Caco-2 (cell line): Measurements from ENCODE around the gene DSCAML1. TPM values are rescaled to one million over a fixed set of nuclear protein-coding genes. Genes with fewer than 3 reads are reported as not detected.

ENCODE experiments used
- BruUV-seq: library from RNA; stranded (reverse); fragments of 400-500 nt; replicated peaks from 2 replicates; lab custom pipeline; 2021; lab: Mats Ljungman, UMichigan
- CTCF ChIA-PET: fragments of 300-600 bp; sonication (Branson Sonifier 250); formaldehyde crosslinking; loops from one replicate; lab custom pipeline; 2022; ENCODE audit warnings: antibody characterized with exemption; lab: Charles Lee
- POLR2A ChIA-PET: fragments of 300-600 bp; sonication (Branson Sonifier 250); formaldehyde crosslinking; loops from one replicate; lab custom pipeline; 2022; ENCODE audit warnings: antibody characterized with exemption; lab: Charles Lee
- DNase-seq, 2 experiments: peaks; one replicate each; pipeline versions ENCODE4 v3.0.0 to v3.0.0-alpha.2; 2020 to 2022
- H3K27me3 ChIP-seq: replicated peaks from 2 replicates; pipeline ENCODE4 v1.6.0; 2011; ENCODE audit warnings: low read length; ENCODE audit not compliant: control insufficient read depth, insufficient read depth
- H3K36me3 ChIP-seq: 2 replicates; pipeline ENCODE4 v1.5.1; 2011; ENCODE audit warnings: low read length; ENCODE audit not compliant: control insufficient read depth, insufficient read depth
- H3K4me1 ChIP-seq: fragments of 250-450 bp; sonication (Bioruptor Pico); 2 replicates; pipeline ENCODE4 v1.5.1; 2020; ENCODE audit warnings: mild to moderate bottlenecking
- H3K4me3 ChIP-seq: 2 replicates; pipeline ENCODE4 v1.5.1; 2011; ENCODE audit warnings: low read depth, mild to moderate bottlenecking, control low read depth, low read length
- H3K9me3 ChIP-seq: fragments of 250-450 bp; sonication (Bioruptor Pico); 2 replicates; pipeline ENCODE4 v1.5.1; 2020; ENCODE audit warnings: mild to moderate bottlenecking, moderate library complexity
- H3K27ac Mint-ChIP-seq: one replicate; pipeline ENCODE4 v1.8.0; 2022; ENCODE audit warnings: mixed read lengths; ENCODE audit not compliant: unreplicated experiment
- H3K27me3 Mint-ChIP-seq: one replicate; pipeline ENCODE4 v1.8.0; 2022; ENCODE audit warnings: mixed read lengths; ENCODE audit not compliant: insufficient read depth, unreplicated experiment
- H3K36me3 Mint-ChIP-seq: one replicate; pipeline ENCODE4 v1.8.0; 2022; ENCODE audit warnings: mild to moderate bottlenecking, mixed read lengths; ENCODE audit not compliant: insufficient read depth, unreplicated experiment
- H3K4me1 Mint-ChIP-seq: one replicate; pipeline ENCODE4 v1.8.0; 2022; ENCODE audit warnings: low read depth, mixed read lengths; ENCODE audit not compliant: unreplicated experiment
- H3K4me3 Mint-ChIP-seq: one replicate; pipeline ENCODE4 v1.8.0; 2022; ENCODE audit warnings: mild to moderate bottlenecking, moderate library complexity, mixed read lengths; ENCODE audit not compliant: unreplicated experiment
- H3K9me3 Mint-ChIP-seq: one replicate; pipeline ENCODE4 v1.8.0; 2022; ENCODE audit warnings: mixed read lengths; ENCODE audit not compliant: unreplicated experiment
- CTCF ChIP-seq, 2 experiments: fragments of 200-600 bp in 1 of 2; IDR thresholded peaks; 1 replicate in 1 of 2; 2 replicates in 1 of 2; pipeline versions ENCODE4 v1.5.1 to v1.8.0; 2011 to 2022; ENCODE audit warnings: antibody characterized with exemption in 1 of 2, control low read depth in 1 of 2, inconsistent platforms in 1 of 2, low read depth in 1 of 2, low read length in 1 of 2, mild to moderate bottlenecking in 1 of 2, moderate library complexity in 1 of 2; ENCODE audit not compliant: insufficient read depth in 1 of 2, severe bottlenecking in 1 of 2, unreplicated experiment in 1 of 2
- intact Hi-C: fragments of 100-400 bp; cut with micrococcal nuclease; formaldehyde crosslinking; loops from one replicate; pipeline ENCODE4 v1.10.0; 2022; ENCODE audit not compliant: unreplicated experiment
- total RNA-seq: library from RNA; stranded (reverse); gene quantifications from 2 replicates; pipeline ENCODE4 v1.2.3, GENCODE V29; 2022

The DSCAML1 gene
- total RNA-seq, 1 experiment from 2014 or later, result not detected

DNA sequence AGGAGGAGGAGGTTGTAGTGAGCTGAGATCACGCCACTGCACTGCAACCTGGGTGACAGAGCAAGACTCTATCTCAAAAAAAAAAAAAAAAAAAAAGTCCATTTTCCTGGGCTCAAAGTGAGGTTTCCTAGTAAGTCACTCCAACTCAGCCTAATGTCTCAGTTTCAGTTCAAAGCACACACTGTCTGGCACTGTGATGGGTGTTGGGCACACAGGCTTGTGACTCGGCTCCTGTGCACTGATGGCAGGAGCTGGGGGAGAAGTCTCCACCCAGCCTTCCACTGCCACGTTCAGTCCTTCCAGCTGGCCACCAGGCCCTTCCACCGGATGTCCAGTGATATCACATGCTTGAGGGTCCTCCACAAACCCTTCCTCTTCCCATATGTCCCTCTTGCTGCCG, 283.4 kb downstream of the DSCAML1 start:
- Mint-ChIP-seq H3K27me3 (no peaks in the 10 kb centered on the region), H3K4me3 (no peak overlapping the region), H3K4me1 (peaks cover 15% of the 10 kb centered on the region), H3K9me3 (no peaks in the 10 kb centered on the region), H3K27ac (no peak overlapping the region), H3K36me3 (no peaks in the 10 kb centered on the region)
- CTCF ChIA-PET, result interaction anchor here (0.7 kb wide), 1 partner anchor 425 kb away, joined by 5 read pairs; no protein-coding TSS in a partner anchor
- H3K9me3 ChIP-seq, result no peaks in the 10 kb centered on the region
- no peaks in the 10 kb centered on the region for H3K36me3 ChIP-seq
- no TSS peak for BruUV-seq
- POLR2A ChIA-PET, result no interaction called here
- peaks cover 24% of the 10 kb centered on the region for H3K4me1 ChIP-seq
- TF ChIP-seq CTCF (IDR thresholded peaks at IDR 0.05; ENCODE audit: insufficient read depth in 1 of 2, low read depth in 1 of 2, low read length in 1 of 2, severe bottlenecking in 1 of 2, unreplicated experiment in 1 of 2), result no peak
- intact Hi-C loops, result no loop called here
- no peak overlapping the region for H3K4me3 ChIP-seq
- DNase-seq, result no peak
- no peaks in the 10 kb centered on the region for H3K27me3 ChIP-seq

DNA sequence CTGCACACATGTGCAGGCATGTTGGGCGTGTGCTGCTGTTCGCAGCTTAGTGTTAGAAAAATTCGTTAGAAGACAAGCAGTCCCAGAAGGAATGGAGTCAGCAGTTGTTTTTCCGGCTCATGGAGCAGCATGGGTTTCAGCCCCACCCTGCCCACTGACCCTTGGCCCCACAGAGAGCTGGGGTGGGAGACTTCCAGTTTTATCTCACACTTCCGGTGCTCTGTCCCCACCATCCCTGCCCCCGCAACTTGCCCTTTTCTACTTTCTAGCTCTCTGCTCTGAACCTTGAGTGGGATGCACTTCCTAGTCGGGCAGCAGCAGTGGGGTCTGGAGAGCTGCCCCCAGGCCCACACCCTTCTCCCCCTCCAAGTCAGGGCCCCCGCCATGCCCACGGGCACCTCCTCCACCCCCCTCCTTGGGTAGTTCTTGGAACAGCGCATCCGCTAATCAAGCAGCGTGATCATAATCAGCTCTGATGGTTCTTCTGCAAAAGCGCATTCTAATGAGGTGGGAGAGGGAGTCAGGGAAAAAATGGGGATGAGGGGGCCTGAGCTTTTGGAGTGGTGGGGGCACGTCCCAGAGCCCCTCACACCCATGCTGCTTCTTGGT, 285.0 kb downstream of the DSCAML1 start:
- no peak overlapping the region for H3K4me3 ChIP-seq
- H3K4me3 Mint-ChIP-seq, result no peak overlapping the region
- intact Hi-C loops, result no loop called here
- no peaks in the 10 kb centered on the region for H3K36me3 ChIP-seq
- no TSS peak for BruUV-seq
- no peak for TF ChIP-seq CTCF (IDR thresholded peaks at IDR 0.05; ENCODE audit: insufficient read depth in 1 of 2, low read depth in 1 of 2, low read length in 1 of 2, severe bottlenecking in 1 of 2, unreplicated experiment in 1 of 2)
- H3K9me3 ChIP-seq, result no peaks in the 10 kb centered on the region
- POLR2A ChIA-PET, result no interaction called here
- H3K27me3 ChIP-seq, result no peaks in the 10 kb centered on the region
- CTCF ChIA-PET, result interaction anchor here (0.7 to 2.3 kb wide), 2 partner anchors 12 to 86 kb away, joined by 4 to 8 read pairs; no protein-coding TSS in a partner anchor
- H3K36me3 Mint-ChIP-seq, result no peaks in the 10 kb centered on the region
- H3K27me3 Mint-ChIP-seq, result no peaks in the 10 kb centered on the region
- H3K4me1 Mint-ChIP-seq, result peaks cover 15% of the 10 kb centered on the region
- peaks cover 23% of the 10 kb centered on the region for H3K4me1 ChIP-seq
- no peak overlapping the region for H3K27ac Mint-ChIP-seq
- H3K9me3 Mint-ChIP-seq, result no peaks in the 10 kb centered on the region
- DNase-seq, result peak; percentile 19 to 69

- Mint-ChIP-seq H3K36me3 (no peaks in the 10 kb centered on the region), H3K27ac (no peak overlapping the region), H3K9me3 (no peaks in the 10 kb centered on the region), H3K4me3 (no peak overlapping the region), H3K4me1 (peaks cover 15% of the 10 kb centered on the region), H3K27me3 (no peaks in the 10 kb centered on the region)
- BruUV-seq, result no TSS peak
- no peak for TF ChIP-seq CTCF (IDR thresholded peaks at IDR 0.05; ENCODE audit: insufficient read depth in 1 of 2, low read depth in 1 of 2, low read length in 1 of 2, severe bottlenecking in 1 of 2, unreplicated experiment in 1 of 2)
- Histone ChIP-seq H3K9me3 (no peaks in the 10 kb centered on the region), H3K27me3 (no peaks in the 10 kb centered on the region), H3K4me3 (no peak overlapping the region), H3K4me1 (peaks cover 23% of the 10 kb centered on the region), H3K36me3 (no peaks in the 10 kb centered on the region)
- intact Hi-C loops, result no loop called here
- DNase-seq, result peak; percentile 37 to 62
- POLR2A ChIA-PET, result no interaction called here
- CTCF ChIA-PET, result interaction anchor here (0.7 to 2.3 kb wide), 2 partner anchors 12 to 86 kb away, joined by 4 to 8 read pairs; no protein-coding TSS in a partner anchor
Measured at GRCh38 chr11:117511483-117511930, 285.5 kb downstream of the DSCAML1 start.
